GM18502 (cell line): ENCODE results near the gene CADPS2.

ENCODE experiments used
- ATAC-seq: cut with Tn5 transposase; IDR thresholded peaks from one replicate; pipeline ENCODE4 v1.9.1; 2021; ENCODE audit warnings: mild to moderate bottlenecking; ENCODE audit not compliant: unreplicated experiment, poor library complexity

The CADPS2 gene

DNA sequence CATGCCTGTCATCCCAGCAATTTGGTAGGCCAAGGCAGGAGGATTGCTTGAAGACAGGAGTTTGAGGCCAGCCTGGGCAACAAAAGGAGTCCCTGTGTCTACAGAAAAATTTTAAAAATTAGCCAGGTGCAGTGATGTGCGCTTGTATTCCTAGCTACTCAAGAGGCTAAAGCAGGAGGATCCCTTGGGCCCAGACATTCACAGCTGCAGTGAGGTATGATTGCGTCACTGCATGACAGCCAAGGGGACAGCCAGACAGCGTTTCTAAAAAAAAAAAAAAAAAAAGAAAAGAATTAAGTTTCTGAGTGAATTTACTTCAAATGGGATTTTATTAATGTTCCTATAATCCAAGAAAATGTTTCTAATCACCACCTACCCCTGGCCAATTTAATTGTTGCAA, 96.1 kb downstream of the CADPS2 start:
- no peak for ATAC-seq

DNA sequence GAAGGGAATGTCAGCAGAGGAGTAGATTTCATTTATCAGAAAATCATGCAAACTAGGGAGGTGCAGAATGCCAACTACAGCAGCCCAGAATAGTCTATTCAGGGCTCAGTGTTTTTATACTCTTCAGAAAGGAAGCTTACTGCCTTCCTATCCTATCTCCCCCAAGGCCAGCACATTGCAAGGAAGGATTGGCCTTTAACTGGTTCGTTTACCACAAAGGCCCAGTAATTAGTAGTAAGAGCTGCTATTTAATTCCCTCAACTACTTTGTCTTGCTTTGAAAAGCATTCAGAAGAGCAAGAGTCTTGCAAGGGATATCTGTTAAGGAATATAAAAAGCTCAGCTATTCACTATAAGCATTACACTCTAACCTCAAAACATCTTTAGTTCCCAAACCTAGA, 97.1 kb downstream of the CADPS2 start:
- ATAC-seq = no peak

DNA sequence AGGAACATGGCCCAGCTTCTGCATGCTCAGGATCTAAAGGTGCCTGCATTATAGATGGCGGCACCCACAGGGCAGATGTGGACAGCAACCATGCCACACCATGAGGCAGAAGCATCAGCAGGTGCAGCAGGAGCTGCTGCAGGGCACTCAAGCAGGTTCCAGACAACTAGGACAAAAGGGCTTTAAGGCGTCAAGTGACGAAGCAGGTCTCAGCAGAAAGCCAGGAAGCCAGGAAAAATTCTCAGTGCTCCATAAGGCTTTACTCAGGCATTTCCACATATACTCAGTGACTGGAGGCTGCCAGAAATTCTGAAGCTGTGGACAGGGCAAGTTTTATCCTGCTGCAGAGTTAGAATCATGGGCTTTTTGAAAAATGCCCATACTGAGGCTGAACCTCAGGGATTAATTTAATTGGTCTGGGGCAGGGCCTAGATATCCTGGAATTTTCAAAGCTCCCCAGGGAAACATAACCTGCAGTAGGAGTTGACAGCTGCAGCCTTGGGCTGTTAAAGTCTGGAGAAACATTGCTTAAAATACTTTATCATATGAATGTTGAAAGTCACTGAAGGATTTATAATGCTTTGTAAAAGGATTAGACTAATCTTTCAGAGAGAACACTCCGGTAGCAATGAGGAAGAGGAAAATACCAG, 115.4 kb downstream of the CADPS2 start:
- ATAC-seq = no peak

DNA sequence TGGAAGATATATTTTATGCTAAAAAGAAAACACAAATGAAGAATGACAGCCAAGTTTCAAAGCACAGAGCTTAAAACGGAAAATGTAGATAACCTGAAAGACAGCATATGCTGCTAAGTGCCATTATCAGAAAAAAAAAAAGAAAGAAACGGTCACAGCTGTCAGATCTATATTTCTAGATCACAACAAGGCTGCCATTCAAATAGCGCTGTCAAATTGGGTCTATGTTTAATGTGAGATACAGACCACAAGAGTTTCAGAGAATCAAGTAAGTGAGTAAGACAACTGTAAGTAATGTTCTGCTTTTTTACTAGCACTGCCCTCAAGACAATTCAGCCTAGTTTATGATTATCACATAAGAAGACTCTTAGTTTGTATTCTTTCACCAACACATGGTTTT, 117.4 kb downstream of the CADPS2 start:
- ATAC-seq = no peak

DNA sequence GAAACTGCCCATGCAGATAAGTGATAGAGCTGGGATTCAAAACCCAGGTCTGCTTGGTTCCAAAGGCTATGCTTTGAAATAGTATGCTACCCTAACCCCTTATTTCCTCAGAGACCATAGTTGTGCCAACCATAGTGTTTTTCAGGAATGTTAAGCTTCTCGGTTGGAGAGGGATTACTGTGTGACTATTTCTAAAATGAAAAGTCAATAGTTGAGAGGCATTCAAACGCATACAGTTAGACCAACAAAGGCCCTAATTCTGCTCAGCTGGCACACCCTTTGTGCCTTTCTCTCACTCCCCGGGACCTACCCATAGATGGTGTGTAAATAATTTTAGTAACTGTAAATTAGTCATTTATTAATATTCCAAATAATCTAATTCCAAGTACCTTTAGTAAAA, 118.9 kb downstream of the CADPS2 start:
- no peak for ATAC-seq

DNA sequence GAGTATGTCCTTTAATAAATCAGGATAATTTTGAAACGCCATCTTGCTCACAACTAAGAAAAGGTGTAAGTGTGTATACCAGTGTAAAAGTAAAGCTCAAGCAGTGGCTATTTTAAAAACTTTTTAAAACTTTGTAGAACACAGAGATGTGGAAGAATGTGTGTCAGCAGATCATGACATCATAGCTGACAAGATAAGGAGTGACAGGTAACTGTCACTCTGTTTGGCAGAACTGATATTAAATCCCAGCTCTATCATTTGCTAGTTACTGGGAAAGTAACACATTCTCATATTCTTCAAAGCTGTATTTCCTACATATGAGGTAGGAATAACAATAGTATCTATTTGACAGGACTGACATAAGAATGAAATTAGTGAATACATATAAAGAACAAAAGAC, 119.7 kb downstream of the CADPS2 start:
- ATAC-seq = no peak

DNA sequence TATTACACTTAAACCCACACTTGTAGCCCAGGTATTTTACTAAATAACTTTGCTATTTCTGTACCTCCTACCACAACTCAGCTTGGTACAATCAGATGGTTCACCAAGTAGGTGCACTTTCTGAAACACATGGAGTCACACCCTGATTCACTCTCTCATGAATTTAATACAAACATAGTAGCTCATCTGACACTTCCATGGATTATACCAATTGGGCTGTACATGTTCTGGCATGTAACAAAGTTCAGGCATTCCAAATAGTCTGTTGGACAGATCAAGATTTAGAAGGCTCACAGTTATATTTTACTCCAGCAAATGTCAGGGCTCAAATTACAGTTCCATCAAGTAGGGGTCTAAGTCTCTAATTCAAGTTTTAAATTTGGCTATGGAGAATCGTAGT, 121.4 kb downstream of the CADPS2 start:
- ATAC-seq = no peak

DNA sequence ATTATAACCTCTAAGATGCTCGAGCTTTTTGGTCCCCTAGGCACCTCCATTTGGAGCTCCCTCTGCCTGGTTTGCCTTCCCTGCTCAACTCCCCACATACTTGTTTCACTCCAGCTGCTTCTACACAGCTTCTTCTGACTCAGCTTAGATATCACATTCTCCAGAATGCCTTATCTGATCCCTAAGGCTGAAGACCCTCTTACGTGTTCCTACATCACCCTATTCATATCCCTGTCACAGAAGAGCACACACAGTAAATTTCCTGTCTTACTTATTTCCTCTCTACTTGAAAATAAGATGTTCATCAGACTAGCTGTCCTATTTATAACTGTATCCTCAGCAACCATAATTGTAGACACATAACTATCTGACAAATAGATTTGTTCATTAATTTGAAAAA, 122.2 kb downstream of the CADPS2 start:
- ATAC-seq = no peak

DNA sequence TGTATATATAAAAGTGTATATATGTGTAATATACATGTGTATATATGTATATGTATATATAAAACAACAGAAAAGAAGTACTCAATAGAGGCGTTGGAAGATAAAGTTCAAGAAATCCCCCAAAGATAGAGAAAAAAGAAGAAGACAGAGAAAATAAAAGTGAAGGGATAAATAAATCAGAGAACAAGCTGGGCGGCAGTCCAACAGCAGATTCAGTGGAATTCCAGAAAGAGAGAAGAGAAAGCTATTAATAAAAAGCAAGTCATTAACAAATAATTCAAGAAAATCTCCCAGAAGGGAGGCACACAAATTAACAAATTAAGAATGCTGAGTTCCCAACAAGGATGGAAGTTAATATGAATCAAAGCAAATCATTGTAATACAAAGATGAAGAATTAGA, 124.2 kb downstream of the CADPS2 start:
- ATAC-seq = no peak

DNA sequence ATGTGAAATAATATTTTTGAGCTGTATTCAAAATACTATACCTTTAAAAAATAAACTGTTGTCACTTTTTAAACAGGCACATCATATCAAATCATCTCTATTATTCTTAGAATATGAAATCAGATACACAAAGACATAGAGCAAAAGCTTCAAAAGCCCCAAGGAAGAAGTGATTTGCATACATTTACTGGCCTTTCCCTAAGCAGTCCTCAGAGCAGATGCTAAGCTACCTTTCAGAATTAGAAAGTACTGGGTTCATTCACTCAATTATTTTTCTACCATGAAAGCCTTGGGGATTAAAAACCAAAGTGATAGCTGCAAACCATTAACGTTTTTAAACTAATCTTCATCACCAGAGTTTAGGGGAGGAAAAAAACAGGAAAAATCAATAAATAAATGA, 127.8 kb downstream of the CADPS2 start:
- ATAC-seq = no peak

DNA sequence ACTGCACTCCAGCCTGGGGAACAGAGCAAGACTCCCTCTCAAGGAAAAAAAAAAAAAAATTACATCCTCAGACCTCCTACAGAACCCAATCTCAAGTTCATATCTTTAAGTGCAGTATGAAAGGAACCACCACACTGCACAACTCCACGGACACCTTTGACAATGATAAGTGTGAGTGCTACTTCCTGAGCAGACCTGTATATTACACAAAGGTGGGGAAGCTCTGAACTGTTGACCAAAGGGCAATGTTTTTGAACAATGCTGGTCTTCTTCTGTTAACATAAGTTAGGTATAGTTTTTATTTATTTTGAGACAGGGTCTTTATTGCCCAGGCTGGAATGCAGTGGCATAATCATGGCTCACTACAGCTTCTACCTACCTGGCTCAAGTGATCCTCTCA, 129.4 kb downstream of the CADPS2 start:
- ATAC-seq = no peak

DNA sequence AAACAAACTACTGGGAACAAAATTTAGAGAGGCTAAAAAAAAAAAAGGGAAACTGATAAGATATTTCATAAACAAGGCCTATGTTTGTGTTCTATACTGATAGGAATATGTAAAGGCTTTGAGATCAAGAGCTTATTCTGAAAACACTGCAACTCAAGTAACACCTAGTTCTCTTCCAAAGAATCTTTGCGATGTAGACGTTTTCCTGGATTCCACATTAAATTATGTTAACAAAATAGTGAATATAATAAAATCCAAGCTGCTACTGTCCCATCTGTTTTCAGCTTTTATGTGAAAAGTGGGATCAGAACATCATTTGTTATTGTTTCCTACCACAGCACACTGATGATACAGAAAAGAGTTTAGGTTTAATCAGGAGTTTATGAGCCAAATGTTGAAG, 130.6 kb downstream of the CADPS2 start:
- ATAC-seq = no peak

DNA sequence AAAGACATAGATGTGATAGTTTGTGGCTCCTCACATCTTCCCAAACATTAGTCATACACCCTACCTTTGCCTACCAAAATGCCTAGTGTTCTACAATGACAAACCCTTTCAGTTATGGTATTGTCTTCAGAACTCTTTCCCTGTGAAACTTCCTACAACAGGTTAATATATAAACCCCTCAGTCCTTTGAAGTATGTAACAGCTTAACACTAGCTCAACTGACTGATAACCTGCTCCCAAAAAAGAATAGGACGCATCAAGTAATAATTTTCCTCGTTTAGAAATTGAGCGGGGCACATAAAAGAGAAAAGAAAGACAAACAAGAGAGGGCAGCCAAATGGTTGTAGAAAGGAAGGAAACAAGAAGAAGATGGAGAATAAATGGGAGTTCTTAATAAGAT, 133.7 kb downstream of the CADPS2 start:
- ATAC-seq = no peak

DNA sequence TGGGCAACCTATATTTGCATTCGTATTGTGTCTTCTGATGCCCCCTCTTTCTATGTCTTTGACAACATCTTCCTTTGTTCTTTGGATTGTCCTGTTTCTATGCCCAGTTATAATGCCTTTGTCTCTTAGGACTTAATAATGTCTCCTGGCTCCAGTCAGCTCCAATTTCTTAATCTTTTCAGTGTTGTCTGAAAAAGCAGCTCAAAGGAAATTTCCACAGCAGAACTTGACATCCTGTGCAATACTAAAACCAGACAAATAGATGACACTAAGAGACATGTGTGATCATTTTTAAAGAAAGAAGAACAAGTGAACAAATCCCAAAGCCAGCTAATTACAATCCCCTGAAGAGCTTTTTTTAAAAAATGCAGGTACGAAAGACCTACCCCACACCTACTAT, 135.9 kb downstream of the CADPS2 start:
- no peak for ATAC-seq

DNA sequence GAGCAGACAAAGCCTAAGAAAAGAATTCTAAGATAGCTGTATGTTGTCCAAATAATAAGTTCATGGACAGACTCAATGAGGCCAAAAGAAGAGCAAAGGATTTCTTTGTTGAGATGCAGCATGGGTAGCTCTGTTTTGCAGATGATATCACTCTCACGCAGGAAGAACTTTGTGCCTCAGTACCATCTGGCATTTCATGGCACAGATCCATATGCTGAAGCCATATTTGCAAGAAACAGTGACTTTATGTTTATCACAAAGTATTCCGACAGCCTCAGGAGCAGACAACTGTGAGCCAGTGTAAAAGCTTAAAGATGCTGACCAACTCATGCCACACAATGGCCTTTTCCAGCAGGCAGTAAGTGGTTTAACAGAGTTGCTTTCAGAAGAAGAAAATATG, 138.1 kb downstream of the CADPS2 start:
- no peak for ATAC-seq

DNA sequence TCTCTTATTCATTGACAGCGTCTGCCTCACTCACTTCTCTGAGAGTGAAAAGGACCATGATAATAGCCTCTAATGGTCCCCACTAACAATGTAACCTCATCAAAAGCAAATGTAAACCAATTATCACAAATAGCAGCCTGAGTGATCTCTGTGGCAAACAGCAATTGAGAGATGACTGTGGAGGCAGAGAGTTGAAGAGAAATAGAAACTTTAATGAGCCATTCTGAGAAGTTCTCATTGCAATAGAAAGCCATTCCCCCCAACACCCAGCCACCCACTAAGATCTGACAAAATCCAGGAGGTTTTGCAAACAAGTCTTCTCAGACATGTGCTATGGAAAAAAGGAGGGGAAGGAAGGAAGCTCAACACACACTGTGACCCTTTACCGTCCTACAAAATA, 139.3 kb downstream of the CADPS2 start:
- no peak for ATAC-seq

DNA sequence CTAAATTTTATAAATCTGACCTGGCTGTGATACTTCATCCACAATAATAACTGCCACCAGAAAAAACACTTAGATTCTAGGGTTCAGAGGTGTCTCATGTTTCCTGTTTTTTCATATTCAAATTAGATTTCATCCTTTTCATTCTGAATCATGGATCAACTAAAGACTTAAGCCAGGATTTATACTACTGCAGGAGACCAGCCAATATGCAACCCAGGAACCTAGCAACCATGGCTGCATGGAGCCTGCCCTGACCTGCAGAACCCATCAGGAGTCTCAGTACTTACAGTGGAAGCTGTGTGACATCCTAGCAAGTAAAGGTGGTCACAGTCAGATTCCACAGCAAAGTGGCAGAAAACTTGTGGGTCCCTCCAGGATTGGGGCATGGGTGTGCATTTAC, 143.0 kb downstream of the CADPS2 start:
- no peak for ATAC-seq

DNA sequence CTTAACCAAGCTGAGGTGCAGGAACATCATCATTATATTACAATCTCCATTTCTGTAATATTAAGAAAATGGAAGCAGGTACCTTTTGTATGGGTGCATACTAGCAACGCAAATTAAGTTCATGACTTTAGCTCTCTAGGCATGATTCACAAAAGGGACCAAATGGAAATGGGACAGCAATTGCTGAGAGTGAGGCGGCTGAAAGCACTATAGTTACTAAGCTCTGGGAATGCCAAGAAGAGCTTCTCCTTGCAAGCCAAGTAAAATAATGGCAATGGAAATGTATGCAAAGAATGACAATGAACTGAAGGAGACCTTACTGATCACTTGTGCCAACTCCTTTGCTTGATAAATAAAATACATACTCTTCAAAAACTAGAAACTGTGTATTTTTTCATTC, 147.3 kb downstream of the CADPS2 start:
- ATAC-seq = no peak

DNA sequence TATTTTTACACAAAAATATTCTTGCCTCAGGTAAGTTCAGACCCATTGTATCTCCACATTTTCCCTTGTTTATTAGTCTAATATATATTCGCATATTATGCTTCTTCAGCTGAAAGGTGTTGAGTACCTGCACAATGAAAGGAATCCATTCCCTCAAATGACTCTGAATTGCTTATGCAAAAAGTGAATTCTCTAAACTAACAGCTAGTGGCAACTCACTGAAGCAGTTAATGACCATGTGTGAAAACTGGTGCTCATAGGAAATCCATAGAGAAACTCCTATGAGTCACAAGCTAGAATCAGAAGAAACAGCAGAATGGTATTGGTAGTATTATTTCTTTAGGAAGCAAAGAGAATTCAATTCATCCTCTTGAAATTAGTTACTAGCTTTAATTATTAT, 150.1 kb downstream of the CADPS2 start:
- no peak for ATAC-seq

DNA sequence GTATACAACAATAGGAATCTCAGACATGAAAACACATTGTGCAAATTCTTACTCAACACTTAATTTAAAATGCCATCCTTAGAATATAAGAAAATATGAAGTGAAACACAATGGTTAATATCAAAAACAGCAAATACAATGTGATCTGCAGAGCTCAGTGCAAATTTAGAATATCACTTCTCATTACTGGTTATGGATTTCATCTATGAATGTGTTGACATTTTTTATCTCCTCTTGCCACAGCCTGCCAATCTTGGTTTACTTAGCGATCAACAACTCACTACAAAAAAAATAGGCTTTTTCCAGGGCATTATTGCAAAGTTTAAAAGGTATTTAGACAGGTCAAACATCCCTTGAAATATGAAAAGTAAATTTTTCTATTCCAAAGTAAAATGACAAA, 158.5 kb downstream of the CADPS2 start:
- no peak for ATAC-seq

DNA sequence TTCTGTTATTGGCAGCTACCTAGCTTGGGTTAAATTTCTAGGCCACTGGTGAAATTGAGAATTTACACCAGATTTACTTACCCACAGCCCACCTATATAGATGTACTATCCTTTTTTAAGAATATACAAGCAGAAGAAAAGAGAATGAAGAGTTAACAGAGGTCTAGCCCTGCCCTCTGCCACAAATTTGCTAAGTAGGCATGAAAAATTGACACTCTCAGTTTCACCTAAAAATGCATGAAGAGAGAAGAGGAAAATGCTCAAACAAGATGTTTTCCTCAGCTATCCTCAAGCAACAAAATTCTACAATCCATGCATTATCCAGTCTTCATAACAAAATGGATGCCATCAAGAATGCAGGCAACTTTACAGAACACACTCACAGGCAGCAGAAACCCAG, 158.9 kb downstream of the CADPS2 start:
- no peak for ATAC-seq

DNA sequence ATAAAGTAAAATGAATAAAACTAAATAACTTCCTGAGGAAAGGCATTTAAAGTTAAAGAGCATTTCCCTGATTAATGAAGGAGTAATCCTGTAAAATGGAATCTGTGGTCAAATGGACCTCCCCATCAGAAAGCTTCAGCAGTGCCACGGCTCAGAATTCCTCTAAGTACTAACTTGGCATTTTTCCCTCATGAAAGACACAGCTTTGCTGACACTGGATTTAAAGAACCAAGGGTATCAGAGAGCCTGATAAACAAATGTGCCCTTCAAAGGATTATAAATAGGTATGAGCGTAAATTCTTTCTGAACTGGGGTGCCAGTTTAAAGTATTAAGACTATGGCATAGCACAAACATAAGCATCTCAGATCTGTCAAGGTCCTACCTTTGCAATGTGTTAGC, 159.4 kb downstream of the CADPS2 start:
- ATAC-seq = no peak

DNA sequence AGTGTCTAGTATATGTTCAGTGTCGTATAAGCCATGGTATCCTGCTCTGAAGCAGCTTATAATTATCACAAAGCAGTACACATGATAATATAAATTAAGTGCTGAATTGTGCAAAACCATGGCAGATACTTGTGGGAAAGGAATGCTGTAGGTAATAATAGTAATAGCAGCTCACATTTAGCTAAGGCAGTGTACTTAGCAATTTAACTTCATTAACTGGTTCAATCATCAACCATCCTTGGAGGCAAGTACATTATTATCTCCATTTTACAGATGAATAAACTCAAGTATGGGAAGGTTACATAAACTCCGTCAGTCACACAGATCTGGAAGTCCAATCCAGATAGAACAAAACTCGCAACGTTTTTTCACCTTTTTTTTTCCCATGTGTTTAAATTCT, 161.9 kb downstream of the CADPS2 start:
- no peak for ATAC-seq
